ENCODE data around the gene TEX52. TPM values are rescaled to one million over a fixed set of nuclear protein-coding genes. Genes with fewer than 3 reads are reported as not detected.

The TEX52 gene
- total and polyA plus RNA-seq, 2 of the 8 experiments (the other 6 are each of a cell fraction or from before 2014, with no cell fraction given), result not detected

DNA sequence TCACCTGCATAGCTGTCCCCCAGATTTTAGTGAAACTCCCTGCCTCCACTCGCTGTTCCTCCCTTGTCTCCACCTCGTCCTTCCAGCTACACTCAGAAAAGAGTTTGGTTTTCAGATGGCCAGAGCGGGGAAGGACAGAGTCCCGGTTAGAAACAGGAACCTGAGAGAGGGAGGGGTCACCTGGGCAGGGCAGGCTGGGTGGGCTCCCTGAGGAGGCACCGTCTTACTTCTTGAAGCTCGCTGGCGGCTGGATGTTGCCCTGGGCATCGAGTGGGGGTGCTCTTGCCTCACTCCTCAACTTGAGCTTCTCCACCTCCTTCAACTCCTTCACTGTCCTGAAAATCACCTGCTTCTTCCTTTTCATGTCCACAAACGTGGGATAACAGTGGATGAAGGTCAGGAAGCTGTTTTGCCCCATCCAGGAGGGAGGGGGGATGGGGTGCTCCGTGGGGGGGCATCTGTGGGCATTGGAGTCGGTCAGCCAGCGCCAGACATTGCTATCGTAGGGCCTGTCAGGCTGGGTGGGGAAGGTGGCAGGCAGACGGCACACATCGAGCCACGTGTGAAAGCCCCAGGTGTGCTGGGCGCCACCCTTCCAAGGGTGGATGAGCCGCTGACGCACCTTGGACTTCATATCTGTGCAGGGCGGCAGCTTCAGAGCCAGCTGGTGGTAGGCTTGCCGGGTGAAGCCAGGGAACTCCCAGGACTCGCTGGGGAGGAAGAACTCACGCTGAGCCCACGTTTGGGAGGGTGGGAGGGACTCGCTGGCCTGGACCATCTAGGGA lies 2.0 kb downstream of the TEX52 start:
- no peaks in the 10 kb centered on the region for H3K23me2 ChIP-seq (ENCODE audit: low read depth, low read length)
- WGBS, 2 experiments (ENCODE audit: extremely low coverage in 1 of 2, insufficient coverage in 1 of 2, insufficient read length in 1 of 2, insufficient replicate concordance in 2 of 2, low coverage in 1 of 2, low lambda C conversion rate in 2 of 2, missing lambda C conversion rate in 1 of 2), result 87% methylated on average over 25 of the region's 25 CpGs; no CpG with 5 or more reads in 1 of the 2 experiments
- FAIRE-seq, result no peak
- no peak for TF ChIP-seq CHD2 (IDR thresholded peaks at IDR 0.05; ENCODE audit: low read length)
- no peak for TF ChIP-seq KDM5A (IDR thresholded peaks at IDR 0.05; ENCODE audit: low read length)
- no peak for TF ChIP-seq BACH1 (IDR thresholded peaks at IDR 0.05; ENCODE audit: low read length)
- TF ChIP-seq, protein P1, sequence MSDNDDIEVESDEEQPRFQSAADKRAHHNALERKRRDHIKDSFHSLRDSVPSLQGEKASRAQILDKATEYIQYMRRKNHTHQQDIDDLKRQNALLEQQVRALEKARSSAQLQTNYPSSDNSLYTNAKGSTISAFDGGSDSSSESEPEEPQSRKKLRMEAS (IDR thresholded peaks at IDR 0.05), result no peak
- TF ChIP-seq CBX8 (IDR thresholded peaks at IDR 0.05; ENCODE audit: borderline replicate concordance, low read depth, low read length), result no peak
- no peak for TF ChIP-seq SP2 (IDR thresholded peaks at IDR 0.05; ENCODE audit: low read length)
- TF ChIP-seq ATF2 (IDR thresholded peaks at IDR 0.05; ENCODE audit: low read length), result no peak
- TF ChIP-seq RNF2 (IDR thresholded peaks at IDR 0.05; ENCODE audit: borderline replicate concordance, low read depth, low read length, missing control alignments, poor library complexity, severe bottlenecking), result no peak
- no peak for TF ChIP-seq ASH2L (IDR thresholded peaks at IDR 0.05; ENCODE audit: low read length)
- no peak for TF ChIP-seq GTF2F1 (IDR thresholded peaks at IDR 0.05; ENCODE audit: borderline replicate concordance, low read depth, low read length)

More for the DNA sequence above, 2.0 kb downstream of the TEX52 start:
- peaks cover 0 to 6% (median under 1%) of the 10 kb centered on the region in 4 experiments; a peak in 4 of 7 replicates for H3K4me1 ChIP-seq (replicated peaks in 1 of 4; ENCODE audit: control insufficient read depth in 3 of 4, insufficient read depth in 4 of 4, low read length in 3 of 4)
- no peak overlapping the region for H2BK15ac ChIP-seq (ENCODE audit: low read length)
- no peak overlapping the region; the same call in 1 of the 2 replicates for H2AK5ac ChIP-seq (ENCODE audit: low read depth, low read length)
- H2BK120ac ChIP-seq (replicated peaks; ENCODE audit: low read depth, low read length), result no peak overlapping the region
- H4K5ac ChIP-seq (ENCODE audit: insufficient read length, low read depth, low read length), result no peak overlapping the region
- H4K20me1 ChIP-seq (replicated peaks in 1 of 2; ENCODE audit: control insufficient read depth in 1 of 2, insufficient read depth in 2 of 2, low read length in 2 of 2), result peaks cover 3 to 5% of the 10 kb centered on the region in 2 experiments
- H3K56ac ChIP-seq (replicated peaks; ENCODE audit: insufficient read length, low read depth, low read length), result no peak overlapping the region
- no peak overlapping the region for H2BK5ac ChIP-seq (ENCODE audit: low read depth, low read length)
- no peaks in the 10 kb centered on the region for H3K79me1 ChIP-seq (ENCODE audit: low read depth, low read length)
- H2BK20ac ChIP-seq (ENCODE audit: low read length), result no peak overlapping the region
- no peak overlapping the region for H3K23ac ChIP-seq (ENCODE audit: insufficient read length)
- CTCF ChIA-PET (ENCODE audit: partially characterized antibody), result interaction anchor here (0.8 to 6.5 kb wide), 31 partner anchors 9 to 249 kb away, joined by 3 to 84 read pairs (median 4); partner anchors contain the start of genes FOXM1, NRIP2, RHNO1 and TULP3
- H3K14ac ChIP-seq (ENCODE audit: insufficient read length), result no peak overlapping the region
- H2AFZ ChIP-seq (ENCODE audit: low read length), result no peak overlapping the region
- H3K18ac ChIP-seq (ENCODE audit: extremely low read depth, low read length), result no peak overlapping the region
- H3K4me2 ChIP-seq (ENCODE audit: insufficient read depth in 1 of 2, low read depth in 2 of 2, low read length in 2 of 2), result no peak overlapping the region
- H3K9ac ChIP-seq (replicated peaks in 1 of 4; ENCODE audit: extremely low read depth in 1 of 4, low read depth in 3 of 4, low read length in 3 of 4), result no peak overlapping the region
- POLR2A ChIA-PET (ENCODE audit: partially characterized antibody), result interaction anchor here (0.6 to 1.9 kb wide), 14 partner anchors 9 to 191 kb away, joined by 3 to 7 read pairs (median 3); partner anchors contain the start of gene TULP3
- no peak overlapping the region for H3K4me3 ChIP-seq (ENCODE audit: extremely low read depth in 1 of 4, insufficient read depth in 2 of 4, low read depth in 3 of 4, low read length in 4 of 4)
- H3K9me3 ChIP-seq (ENCODE audit: insufficient read depth in 2 of 2, low read depth in 1 of 2, low read length in 1 of 2), result no peaks in the 10 kb centered on the region
- H2BK12ac ChIP-seq (ENCODE audit: low read depth, low read length), result no peak overlapping the region
- H3K4ac ChIP-seq (replicated peaks; ENCODE audit: insufficient read length, low read depth, low read length), result no peak overlapping the region
- no peak overlapping the region for H4K8ac ChIP-seq (ENCODE audit: extremely low read depth, insufficient read depth, low read length)
- H3K36me3 ChIP-seq (ENCODE audit: control insufficient read depth in 2 of 4, insufficient read depth in 4 of 4, low read length in 3 of 4), result peaks cover 0 to 19% (median 10%) of the 10 kb centered on the region in 4 experiments; a peak in 4 of 8 replicates
- no peak overlapping the region for H4K91ac ChIP-seq (replicated peaks; ENCODE audit: insufficient read length, low read length)
- H3K27me3 ChIP-seq (replicated peaks in 1 of 4; ENCODE audit: control insufficient read depth in 3 of 4, extremely low read depth in 1 of 4, insufficient read depth in 3 of 4, low read length in 3 of 4), result no peaks in the 10 kb centered on the region
- H3K27ac ChIP-seq (ENCODE audit: low read depth, low read length), result no peak overlapping the region
- no peaks in the 10 kb centered on the region for H3K79me2 ChIP-seq (ENCODE audit: control insufficient read depth in 1 of 2, insufficient read depth in 2 of 2, low read length in 2 of 2)
- no peak for DNase-seq (ENCODE audit: low read depth in 1 of 2, low spot score in 2 of 2)
